GM19351 (cell line): ENCODE data around the gene ERBB2.
"Not testable (repeated sequence)": the region's sequence is repeated elsewhere in the genome, so short reads cannot be mapped to it uniquely, and the experiment has no call there.

Experiments used
- ATAC-seq: cut with Tn5 transposase; IDR thresholded peaks from one replicate; pipeline ENCODE4 v1.9.1; 2021; ENCODE audit warnings: mild to moderate bottlenecking, moderate library complexity; ENCODE audit not compliant: unreplicated experiment

The ERBB2 gene

DNA sequence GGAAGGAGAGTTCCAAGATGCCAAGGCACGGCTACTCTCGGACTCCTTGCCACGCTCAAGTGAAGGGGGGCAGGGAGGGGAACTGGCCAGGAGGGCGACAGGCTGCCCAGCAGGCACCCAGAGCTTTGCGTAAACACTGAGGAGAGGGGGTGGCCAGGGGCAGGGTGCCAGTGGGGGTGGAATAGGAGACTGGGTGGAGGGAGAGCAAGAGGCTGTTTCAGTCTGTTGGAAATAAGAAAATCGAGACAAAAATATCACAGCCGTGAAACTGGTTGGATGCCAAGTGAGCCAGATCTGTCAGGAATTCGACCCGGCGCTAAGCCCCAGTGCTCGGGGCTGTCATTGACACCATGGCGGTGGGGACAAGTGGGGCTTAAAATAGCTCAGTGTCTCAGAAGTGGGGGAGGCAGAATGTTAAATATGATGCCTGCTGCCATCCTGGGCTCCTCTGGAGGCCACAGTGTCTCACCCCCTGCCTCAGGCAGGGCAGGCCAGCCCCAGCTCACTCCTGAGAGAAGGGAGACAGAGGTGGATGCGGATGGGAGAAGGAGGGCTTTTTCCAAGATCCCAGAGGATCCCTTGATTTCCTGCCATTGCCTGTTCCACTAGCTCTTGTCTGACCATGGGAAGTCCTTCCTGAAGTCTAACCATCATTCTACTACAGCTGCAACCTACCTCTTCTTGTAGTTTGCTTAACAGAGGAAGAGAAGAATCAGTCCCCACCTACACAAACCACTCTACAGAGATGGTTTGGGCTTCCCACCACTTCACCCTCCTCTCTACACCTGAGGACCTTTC, 22.1 kb upstream of the ERBB2 start:
- ATAC-seq = no peak

DNA sequence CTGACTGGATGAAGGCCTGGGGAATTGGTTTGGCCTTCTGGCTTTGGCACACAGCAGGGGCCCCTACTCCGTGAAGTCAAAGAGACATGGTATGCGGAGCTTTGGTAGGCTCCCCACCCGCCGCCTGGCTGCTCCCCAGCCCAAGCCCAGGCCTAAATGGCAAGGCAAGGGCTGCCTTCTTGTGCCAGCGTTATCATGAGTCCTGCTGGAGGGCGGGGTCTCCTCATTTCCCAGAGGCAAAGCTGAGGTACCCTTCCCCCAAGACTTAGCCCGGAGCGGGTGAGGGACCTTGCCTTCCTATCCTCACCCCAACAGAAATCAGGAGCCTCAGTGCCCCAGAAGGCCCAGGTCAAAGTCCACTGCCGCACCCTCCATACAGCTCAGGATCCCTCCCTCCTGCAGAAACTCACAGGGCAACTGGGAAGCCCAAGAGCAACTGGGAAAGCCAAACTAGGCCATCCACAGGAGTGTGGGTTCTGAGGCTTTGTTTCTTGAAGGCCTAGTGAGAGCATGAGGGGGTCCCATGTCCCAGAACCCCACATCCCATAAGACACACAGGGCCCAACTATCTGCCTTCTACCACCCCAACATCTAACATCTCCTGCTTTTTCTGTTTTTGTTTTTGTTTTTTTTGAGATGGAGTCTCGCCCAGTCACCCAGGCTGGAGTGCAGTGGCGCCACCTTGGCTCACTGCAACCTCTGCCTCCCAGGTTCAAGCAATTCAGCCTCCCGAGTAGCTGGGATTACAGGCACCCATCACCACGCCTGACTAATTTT, 21.3 kb upstream of the ERBB2 start:
- ATAC-seq = no peak

DNA sequence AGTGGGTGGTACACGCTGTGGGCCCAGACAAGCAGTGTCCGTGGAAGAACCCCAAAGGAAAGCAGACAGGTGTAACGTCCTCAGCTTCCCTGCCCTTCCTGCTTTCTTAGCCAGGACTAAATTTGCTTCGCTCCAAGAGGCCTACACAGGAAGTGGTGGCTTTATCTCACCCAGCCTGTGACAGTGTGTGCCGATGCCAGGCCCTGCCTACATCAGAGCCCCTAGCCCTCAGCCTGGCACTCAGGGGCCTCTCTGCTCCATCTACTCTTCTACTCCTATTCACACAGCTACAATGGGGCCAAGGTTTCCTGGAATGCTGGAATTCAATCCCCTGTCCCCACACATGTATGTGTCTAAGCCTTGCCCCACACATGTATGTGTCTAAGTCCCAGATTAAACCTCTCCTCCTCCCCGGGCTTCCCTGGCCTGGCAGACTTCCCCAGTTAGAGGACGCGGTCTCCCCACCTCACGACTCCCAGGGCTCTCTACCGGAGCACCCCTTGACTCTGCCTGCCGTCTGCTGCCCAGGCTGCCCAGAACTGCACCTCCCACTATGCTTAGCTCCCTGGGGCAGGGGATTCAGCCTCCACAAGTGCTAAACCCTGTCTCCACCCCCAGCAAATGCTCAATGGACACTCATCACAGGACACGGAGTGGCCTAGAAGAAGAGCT, 20.2 kb upstream of the ERBB2 start:
- no peak for ATAC-seq

DNA sequence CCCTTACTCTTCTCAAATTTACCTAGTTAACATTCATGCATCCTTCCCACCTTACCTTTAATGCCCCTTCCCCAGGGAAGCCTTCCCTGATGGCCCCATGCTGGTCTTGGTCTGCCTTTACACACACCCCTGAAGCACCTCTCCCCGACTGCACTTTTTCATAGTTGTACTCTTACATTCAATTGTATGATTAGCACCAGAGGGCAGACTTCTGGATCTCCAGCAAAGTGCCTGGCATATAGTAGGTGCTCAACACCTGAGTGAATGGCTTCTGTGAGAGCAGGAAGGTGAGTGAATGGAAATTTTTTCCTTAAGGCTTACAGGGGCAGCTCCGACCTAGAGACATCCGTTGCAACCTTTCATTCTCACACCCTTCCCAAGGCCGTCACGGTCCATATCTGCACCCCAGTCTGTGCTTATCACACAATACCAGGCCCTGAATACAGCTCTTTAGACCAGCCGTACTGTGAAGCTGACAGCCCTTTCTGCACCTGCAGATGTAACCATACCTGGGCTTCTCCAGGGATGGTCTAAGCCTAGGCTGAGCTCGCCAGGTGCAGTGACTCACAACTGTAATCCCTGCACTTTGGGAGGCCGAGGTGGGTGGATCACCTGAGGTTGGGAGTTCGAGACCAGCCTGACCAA, 16.4 kb upstream of the ERBB2 start:
- ATAC-seq = no peak

DNA sequence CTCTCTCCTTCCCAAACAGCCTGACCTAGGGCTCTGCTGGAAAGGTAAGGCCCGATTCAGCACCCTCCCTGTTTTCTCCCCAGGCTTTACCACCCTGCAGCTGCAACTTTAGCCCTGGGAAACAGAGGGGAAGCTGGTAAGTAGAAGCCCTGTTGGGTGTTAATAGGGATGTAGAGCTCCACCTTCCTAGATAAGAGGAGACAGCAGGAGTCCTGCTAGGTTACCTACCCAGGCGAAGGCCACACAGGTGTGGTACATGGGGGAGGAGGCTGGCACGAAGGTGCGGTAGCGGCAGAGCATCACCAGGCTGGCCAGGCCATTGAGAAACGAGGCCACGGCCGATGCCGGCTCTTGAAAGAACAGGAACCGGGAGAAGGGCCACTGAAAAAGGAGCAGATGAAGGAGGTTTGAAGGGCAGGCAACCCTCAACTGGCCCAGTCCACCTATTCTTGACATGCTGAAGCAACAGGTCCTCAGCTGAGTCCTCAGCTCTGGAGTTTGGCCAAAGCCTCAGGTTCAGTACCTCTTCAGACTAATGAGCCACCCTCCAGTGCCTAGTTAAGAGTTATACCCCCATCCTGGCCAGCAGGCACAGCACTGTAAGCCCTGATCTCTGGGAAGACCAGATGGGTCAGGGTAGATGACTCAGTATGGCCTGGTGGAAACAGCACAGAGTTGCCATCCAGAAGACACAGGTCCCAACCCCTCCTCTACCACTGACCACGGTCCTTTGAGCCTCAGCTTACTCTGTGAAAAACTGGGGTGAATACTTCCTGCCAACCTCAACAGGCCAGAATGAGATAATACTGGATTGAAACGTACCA, 15.3 kb upstream of the ERBB2 start:
- no peak for ATAC-seq

DNA sequence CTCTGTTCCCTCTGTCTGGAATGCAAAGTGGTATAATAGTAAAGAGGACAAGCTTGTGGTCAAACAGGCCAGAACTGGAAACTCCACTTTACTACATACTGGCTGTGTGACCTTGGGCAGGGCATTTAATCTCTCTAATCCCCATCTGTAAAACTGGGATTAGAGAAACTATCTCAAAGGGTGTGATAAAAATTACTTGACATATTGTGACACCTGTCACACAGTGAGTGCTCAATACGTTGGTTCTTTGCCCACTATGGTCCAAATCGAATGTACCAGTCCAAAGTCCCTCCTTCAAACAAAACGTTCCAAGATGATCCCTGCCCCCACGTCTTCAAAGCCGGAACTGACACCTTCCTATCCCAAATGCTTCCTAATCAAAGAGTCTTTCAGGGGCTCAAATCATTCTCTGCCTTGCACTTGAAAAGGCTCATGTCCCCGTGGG, 12.7 kb upstream of the ERBB2 start:
- ATAC-seq = no peak

DNA sequence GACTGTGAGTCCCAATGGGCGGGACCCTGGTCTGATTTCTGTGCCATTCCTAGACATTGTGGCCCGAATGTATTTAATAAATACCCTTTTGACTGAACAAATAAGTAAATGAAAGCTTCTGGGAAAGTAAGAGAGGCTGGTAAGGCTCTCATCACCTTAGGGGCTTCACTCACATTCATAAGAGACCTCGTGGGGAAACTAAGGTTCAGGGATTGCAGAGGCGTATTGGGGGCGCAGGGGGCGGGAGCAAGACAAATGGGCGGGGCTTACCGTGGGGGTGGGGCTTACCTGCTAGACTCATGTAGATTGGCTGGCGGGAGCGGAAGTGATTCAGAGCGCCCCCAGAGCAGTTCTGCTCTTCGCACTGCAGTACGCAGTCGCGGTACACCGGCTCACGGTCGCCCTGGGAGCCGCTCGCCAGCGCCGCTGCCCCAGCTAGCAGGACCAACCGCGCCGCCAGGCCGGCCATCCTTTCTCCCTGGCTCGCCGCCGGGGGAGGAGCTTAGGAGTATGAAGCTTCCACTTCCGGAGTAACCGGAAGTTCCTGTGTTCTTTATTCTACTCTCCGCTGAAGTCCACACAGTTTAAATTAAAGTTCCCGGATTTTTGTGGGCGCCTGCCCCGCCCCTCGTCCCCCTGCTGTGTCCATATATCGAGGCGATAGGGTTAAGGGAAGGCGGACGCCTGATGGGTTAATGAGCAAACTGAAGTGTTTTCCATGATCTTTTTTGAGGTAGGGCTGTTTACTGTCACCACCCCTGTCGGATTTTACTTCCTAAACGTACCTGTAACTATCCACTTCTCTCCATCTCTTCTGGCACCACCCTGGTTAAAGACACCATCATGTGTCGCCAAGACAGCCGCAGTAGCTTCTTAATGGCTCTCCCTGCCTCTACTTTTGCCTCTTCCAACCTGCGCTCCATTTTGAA, 12.1 kb upstream of the ERBB2 start, which contains the start of gene PGAP3:
TSS of gene PGAP3 (minus strand) at position 512 of the 929 bp plus-strand sequence. CDS start at position 469, 43 bp downstream.
- peak; percentile 92 for ATAC-seq

DNA sequence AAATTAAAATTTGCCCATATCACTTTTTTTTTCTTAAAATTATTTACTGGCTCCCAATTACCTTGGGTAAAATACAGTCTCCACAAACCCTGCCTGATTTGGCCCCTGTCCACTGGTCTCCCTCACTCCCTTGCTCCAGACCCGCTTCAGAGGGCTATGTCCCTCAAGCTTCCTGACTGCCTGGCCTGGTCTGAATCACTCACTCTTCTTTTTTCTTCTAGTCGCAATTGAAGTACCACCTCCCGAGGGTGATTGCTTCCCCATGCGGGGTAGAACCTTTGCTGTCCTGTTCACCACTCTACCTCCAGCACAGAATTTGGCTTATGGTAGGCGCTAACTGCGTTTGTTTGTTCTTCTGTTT, 11.4 kb upstream of the ERBB2 start:
- no peak for ATAC-seq

DNA sequence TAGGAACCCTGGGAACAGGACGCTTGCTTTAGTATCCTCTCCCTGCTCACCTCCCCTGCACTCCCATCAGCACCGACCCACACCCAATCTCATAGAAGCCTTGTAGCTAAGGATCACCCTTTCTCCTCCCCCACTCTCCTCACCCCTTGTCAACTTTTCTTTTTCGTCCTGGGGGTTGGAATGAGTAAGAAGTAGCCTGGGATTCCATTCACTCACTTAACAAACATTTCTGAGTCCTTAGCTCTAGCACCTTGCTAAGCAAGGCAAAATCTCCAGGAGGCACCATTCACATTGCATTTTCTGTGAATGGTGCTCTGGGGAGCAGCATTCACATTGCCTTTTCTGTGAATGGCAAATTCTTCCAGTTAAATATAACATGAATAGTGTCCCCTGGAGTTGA, 10.9 kb upstream of the ERBB2 start:
- no peak for ATAC-seq

DNA sequence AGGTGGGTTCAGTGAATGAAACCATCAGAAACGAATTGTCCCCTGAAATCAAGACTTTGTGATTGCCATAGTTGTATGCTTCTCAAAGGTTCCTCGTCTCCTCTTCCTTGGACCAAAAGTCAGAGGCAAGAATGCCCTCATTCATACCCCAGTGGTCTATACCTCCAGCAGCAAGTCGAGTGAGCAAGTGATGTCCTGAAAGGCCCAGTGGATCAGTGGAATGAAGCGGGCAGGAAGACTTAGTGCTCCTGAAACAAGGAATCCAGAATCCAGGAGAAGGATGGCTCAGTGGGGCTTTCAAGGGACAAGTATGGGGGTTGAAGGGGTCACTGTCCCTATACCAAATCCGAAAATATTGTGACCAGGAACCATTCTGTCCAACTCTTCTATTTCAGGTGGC, 5.3 kb upstream of the ERBB2 start:
- no peak for ATAC-seq

DNA sequence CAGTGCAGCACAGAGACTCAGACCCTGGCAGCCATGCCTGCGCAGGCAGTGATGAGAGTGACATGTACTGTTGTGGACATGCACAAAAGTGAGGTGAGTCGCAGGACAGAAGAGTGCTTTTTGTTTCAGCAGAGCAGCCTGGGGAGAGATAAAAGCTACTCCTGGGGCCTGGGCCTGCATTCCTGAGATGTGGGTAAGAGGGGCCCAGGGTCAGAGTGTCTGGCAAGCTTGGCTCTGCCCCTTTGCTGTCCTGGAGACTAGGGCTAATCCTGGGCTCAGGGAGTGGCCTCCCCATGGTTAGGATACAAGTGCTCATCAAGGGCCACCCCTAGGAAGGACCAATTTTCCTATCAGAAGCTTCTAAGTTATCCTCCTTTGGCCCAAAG, 4.8 kb upstream of the ERBB2 start:
- ATAC-seq = no peak

DNA sequence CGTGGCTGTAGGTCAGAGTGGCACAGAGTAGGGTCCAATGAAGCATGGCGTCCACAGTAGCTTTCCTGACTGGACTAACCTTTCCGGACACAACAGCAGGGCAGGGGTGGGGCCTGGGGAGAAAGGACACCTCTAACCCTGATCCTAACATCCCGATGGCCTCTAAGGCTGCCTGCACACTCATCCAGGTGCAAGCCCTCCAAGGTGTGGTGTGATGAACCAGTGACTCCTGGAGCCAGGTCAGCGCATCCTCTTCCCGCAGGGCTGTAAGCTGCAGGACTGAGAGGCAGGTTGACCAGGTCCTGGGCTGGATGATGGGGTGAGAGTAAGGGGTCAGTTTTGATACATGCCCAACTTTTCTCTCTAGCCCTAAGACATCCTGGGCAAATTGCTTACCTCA, 3.1 kb upstream of the ERBB2 start:
- ATAC-seq = no peak

DNA sequence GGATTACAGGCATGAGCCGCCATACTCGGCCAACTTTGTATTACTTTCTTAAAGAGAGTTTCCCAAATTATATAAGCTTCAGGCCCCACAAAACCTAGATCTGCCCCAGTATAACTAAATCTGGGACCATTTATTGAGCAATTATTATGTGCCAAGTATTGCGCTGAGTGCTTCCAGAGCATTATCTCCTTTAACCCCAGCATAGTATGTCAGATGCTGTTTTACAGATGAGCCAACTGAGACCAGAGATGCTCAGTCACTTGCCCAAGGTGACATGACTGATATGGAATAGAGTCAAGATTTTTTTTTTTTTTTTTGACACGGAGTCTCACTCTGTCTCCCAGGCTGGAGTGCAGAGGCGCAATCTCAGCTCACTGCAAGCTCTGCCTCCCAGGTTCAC, 1.9 kb upstream of the ERBB2 start:
- no peak for ATAC-seq

DNA sequence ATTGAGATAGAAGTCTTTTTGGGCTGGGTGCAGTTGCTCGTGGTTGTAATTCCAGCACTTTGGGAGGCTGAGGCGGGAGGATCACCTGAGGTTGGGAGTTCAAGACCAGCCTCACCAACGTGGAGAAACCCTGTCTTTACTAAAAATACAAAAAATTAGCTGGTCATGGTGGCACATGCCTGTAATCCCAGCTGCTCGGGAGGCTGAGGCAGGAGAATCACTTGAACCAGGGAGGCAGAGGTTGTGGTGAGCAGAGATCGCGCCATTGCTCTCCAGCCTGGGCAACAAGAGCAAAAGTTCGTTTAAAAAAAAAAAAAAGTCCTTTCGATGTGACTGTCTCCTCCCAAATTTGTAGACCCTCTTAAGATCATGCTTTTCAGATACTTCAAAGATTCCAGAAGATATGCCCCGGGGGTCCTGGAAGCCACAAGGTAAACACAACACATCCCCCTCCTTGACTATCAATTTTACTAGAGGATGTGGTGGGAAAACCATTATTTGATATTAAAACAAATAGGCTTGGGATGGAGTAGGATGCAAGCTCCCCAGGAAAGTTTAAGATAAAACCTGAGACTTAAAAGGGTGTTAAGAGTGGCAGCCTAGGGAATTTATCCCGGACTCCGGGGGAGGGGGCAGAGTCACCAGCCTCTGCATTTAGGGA, 577 bp upstream of the ERBB2 start:
- not testable (repeated sequence) for ATAC-seq

DNA sequence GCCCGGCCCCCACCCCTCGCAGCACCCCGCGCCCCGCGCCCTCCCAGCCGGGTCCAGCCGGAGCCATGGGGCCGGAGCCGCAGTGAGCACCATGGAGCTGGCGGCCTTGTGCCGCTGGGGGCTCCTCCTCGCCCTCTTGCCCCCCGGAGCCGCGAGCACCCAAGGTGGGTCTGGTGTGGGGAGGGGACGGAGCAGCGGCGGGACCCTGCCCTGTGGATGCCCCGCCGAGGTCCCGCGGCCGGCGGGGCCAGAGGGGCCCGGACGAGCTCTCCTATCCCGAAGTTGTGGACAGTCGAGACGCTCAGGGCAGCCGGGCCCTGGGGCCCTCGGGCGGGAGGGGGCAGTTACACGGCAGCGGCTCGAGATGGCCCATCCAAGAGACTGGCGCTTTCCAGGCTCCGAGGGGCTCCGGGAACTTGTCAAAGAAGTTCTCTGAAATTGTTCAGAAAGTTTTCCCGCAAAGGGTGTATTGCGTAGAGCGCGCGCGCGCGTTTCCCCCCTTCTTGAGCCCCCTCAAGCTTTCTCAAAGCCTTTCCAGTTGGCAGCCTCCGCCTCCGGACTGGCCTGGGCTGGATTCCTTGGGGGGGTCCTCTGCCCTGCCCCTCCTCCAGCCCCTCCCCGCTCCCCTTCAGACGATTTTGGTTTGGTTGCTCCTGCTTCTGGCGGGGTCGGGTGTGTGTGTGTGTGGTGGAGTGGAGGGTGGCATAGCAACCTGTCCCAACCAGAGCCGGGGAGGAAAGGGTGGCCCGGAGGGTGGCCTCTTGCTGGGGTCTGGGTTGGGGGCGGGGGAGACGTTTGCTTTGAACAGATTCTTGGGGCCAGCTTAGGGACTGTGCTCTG, 504 bp downstream of the ERBB2 start:
- no peak for ATAC-seq

DNA sequence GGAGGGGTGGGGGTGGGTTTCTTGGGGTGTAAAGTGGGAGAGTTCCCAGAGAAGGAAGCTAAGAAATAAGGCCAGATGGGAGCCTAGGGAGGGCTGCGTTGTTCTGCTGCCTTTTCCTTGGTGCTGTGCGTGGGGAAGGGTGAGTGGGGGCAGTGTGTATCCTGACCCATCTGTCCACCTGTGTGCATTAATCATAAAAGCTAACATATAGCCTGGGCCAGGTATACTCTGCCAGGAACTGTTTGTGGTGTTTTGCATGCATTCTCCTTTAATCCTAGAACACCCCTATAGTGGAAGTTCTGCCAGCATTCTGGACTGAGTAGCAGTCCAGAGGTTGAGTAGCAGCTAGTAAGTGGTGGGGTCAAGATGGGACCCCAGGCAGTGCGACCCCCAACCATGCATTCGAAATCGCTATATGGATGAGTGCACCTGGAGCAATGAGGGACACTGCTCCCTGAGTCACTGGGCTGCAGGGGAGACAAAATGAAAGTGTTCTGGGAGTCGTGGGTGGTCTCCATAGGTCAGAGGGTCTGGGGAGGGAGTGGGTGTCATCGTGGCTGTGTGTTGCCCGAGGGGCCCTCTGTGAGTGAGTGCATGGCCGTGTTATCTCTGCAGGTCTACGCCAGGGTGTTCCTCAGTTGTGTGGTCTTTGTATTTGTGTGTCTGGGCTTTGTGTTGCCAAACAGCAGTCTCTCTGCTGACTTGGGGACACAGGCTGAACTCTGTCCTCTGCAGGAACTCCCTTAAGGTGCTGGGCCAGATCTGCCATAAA, 1.3 kb downstream of the ERBB2 start:
- ATAC-seq = no peak

DNA sequence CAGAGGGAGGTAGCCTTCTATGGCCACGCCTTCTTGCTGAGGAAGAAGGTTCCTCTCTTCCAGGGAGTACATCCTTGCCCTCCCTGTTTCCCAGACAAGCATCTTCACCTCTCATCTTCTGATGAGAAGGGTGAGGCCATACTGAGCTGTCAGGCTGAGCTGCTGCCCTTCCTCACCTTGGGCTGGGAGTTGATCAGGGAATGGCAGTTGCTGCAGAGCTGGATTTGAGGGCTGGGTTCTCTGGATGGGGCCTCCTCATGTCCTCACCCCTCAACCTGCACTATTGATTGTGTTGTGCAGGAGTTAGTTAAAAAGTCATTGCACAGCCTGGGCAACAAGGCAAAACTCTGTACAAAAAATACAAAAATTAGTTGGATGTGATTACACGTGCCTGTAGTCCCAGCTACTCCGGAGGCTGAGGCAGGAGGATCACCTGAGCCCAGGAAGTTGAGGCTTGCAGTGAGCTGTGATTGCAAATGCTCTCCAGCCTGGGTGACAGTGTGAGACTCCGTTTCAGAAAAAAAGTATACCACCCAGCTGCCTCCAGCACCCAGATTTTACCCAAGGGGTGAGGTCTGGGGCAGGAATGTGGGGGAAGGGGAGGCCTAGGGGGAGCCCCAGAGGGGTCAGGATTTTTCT, 2.0 kb downstream of the ERBB2 start:
- ATAC-seq = no peak
